IPS DF 4.7 (cell line): ENCODE results near the gene BACH1.

ENCODE experiments used
- DNase-seq: peaks from one replicate; pipeline ENCODE4 v3.0.0-alpha.2; 2013; ENCODE audit warnings: low spot score; ENCODE audit errors: extremely low read depth

BACH1 gene

DNA sequence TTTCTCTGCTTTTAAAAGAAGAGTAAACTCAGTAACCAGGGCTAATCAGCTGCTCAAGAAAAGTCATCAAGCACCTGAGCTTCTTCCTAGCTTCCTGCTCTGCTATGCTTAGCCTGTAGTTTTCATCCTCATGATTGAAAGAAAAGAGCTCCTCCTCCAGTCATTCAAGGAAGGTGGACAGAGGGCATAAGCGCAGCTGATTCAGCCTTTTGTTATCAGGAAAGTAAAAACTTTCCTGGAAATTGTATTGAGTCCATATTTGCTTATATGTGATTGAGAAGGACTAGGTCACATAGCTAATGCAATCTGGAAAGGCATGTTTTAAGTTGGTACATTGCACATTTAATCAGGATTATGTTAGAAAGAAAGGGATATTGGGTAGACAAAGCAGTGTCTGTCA lies 8.5 kb upstream of the BACH1 start:
- no peak for DNase-seq

DNA sequence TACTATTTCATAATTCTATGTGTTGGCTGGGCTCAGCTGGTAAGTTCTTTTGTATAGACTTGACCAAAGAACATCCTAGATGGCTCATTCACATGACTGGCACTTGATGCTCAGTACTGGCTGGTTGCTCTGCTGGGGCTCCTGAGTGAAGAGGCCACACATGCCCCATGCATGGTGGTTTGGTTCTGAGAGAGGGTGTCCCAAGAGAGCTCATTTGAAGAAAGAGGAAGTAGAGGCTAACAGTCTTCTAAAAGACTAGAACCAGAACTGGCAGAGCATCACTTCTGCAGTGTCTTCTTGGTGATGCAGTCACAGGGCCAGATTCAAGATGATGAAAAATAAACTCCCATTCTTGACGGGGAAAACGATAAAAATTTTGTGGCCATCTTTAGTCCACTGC lies 5.2 kb upstream of the BACH1 start:
- DNase-seq, result no peak

DNA sequence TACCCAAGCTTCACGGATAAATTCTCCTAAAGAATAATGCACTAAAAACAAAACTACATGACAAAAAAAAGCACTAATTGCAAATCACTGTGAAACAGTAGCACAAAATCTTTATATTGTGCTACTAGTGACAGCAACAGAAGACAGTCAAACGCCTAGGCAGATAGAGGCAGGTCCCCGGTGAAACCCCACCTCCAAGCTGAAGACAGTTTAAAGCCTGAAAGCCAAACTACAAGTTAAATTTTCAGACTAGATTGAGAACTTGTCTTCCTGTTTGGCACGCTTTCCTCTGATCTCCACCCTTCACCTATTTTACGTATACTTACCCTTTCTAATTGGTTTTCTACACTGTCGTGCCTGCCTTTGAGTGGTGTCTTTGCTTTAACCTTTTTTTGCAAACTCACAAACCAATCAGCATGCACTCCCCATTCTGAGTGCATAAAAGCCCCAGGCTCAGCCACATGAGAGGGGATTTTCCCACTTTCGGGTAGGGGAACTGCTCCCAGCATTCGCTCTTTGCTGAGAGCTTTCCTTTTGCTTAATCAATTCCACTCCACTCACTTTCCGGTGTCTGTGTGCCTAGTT lies 3.6 kb upstream of the BACH1 start:
- no peak for DNase-seq

DNA sequence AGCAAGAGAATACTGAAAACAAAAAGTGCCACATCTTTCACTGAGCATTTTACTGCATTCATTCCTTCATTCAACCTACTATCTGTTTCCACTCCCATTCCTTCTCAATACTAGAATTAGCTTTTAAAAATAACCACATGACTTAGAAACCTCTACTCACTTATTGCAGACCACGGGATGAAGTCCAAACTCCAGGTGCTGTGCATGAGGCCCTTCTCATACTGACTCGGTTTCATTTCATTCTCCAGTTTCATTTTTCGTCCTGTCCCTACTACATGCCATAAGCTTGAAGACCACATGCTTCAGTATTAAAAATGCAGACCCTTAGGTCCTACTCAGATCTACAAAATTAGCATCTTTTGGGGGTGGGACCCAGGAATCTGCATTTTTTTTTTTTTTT lies 2.3 kb upstream of the BACH1 start:
- DNase-seq, result no peak

DNA sequence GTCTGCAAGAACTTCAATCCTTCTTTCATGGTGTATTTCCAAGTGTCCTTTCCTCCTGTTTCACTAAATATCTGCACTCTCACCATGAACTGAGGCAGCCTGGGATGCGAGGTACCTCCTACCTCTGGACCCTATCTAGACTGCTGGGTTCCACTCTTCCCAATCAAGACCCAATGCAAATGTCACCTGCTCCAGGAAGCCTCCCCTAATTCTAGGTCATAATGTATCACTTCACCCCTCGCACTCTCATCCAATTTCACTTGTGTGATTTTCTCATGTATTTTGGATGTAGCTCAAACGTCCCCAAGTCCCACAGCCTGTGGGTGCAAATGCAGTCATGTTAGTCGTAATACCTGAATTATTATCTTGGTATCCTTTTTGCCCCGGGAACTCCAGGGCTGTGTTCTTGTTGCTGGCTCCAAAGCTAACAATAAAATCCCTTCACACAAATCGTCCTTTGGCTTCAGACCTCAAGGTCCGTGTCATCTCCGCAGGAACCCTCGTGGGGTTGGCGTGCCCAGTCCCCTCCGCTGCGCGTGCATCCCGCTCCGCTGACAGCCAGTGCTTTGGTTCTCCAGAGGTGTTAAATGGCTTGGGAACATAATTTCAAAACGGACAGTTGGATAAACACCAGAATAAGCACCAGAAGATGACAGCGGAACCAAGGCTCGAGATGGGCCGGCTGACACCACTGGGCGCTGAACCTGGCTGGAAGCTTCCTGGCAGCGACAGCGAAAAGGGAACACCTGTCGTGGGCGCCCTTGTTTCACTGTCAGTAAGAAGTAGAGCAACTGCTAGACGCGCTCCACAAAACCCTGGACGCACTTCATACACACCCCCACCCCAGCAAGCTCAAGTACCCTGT lies 1.0 kb upstream of the BACH1 start:
- no peak for DNase-seq

DNA sequence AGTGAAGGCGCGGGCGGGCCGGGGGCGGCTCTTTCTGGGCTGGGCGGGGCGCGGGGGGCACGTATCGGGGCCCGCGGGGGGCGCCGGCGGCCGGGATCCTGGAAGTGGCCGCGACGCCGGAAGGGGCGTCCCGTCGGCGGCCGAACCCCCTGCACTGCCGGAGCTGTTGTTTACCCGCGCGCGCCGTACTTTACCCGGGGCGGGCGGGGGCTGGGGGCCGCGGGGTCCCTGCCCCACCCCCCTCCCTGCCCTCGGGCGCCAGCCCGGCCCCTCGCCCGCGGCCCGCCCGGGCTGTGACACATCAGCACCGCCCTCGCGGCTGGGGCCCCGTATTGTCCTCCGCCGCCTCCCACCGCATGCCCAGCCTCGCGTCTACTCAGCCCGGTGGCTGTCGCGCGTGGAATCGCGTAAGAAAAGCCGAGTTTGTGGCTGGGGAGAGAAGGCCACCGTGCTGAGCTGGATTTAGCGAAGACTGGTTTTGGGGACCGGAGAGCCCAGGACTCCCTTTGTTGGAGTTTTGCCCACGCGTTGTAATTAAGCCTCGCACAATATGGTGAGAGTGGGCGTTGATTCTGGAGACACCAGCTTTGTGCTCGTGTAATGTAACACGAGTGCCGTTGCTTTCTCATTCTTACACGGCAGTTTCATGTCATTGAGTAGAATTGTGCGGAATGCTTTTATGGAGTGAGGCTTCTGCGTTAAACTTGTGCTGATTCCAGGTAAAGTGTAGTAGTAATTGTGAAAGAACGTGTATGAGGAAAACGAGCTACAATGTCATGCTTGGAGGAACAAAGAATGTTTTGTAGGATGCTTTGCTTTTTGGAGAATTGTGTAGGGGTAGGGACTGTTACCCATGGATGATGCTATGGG lies 559 bp downstream of the BACH1 start:
- DNase-seq, result no peak

DNA sequence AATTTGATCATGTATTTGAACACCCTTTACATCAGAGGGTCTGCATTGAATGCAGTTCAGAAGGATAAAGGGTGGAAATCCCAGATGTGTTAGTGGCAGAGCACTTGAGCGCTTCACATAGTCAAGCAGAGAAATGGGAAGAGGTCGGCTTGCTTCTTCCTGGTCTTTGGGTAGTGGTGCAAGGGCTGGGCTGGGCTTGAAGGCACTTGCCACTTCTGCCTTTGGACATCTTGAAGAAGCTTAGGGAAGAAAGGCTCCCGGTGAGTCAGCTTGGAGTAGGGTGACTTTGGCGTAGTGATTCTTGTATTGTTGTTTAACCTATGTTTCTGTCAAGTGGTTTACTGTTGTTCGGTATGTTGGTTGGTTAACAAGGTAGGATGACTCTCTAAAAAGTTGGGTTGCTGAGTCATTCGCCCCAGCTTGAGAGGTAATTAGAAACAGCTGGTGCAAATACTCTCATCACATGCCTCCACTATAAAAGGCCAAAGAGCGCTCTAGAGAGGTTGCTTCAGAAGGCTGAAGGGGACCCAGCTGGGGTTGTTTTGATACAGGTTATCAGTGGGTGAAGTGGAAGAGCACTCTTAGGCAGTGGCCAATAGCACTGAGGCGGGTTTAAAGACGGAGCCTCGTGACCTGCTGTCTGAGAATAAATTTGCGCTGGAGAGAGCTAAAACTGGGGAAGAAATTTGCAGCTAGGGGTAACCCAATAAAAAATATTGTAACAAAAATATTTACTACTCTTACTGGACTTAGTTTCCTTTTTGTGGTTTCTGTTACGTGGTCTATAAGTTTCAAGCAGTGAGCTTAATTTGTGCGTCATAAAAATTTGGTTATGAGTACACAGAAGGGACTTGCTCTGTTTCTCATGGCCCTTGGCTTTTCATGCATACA lies 1.4 kb downstream of the BACH1 start:
- DNase-seq, result no peak

DNA sequence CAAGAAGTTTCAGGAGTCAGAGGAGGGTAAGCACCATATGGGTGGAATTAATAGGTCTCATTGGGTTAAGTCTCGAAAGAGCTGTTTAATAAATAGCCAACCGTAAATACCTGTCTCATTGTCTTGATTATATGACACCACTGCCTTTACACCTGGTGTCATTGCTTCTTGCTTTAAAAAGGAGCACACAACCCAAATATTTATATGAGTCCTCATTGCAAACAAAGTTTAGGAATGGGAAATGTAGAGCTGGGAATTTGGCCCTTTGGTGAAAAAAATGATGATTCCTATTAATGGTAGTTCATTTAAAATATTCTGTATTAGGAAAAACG lies 2.1 kb downstream of the BACH1 start:
- DNase-seq, result no peak

DNA sequence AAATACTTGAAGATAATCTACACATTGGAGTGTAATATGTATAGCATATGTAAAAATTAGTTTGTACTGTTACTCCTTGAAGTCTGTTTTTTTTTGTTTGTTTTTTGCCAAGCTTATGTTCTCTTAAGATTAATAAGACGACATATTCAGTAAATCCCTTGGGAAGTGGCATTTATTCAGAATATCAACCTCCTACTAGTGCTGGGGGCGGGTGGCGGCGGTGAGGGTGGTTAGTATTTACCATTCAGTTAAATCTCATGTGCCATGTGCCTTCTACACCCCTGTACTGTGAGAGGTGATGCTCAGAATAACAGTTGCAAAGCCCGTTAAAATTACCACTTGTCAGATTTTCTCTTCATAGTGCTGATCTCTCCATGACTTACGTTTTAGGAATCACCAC lies 3.0 kb downstream of the BACH1 start:
- DNase-seq, result no peak

DNA sequence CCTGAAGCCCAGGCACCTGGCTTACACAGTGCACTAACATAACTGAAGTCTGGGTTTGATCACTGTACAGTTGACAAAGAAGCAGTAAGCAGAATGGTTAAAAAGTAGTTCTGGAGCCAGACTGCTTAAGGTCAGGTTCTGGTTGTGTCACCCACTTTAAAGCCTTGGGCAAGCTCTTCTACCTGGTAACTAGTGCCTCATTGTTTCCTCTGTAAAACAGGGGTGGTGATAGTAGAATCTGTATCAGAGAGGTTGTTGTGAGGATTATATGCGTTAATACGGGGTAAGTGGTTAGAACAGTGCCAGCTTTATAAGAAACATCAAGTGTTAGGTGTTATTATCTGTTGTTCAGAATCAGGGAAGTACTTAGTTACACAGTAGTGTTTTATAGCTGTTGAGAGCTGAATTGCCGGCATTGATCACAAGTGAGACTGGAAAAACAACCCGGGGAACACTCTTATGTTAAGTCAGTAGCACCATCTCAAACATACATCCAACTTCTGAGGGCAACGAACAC lies 3.7 kb downstream of the BACH1 start:
- DNase-seq, result no peak

DNA sequence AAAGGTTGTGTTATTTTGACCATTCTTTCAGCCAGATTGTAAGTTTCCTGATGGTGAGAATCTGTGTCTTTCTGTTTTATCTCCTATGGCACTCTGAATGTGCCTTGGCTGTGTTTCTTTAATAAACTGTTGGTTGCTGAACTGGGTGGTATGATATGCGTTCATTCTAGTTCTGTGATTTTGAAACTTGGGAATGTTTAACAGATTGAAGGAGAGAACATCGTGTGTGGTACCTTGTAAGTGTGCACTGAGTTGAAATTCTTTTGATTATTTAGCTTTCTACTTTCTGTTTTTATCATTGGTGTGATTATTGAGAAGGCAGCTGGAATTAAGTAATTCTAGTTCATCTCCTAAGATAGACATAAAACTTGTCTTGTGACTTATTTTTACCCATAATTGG lies 4.6 kb downstream of the BACH1 start:
- no peak for DNase-seq

DNA sequence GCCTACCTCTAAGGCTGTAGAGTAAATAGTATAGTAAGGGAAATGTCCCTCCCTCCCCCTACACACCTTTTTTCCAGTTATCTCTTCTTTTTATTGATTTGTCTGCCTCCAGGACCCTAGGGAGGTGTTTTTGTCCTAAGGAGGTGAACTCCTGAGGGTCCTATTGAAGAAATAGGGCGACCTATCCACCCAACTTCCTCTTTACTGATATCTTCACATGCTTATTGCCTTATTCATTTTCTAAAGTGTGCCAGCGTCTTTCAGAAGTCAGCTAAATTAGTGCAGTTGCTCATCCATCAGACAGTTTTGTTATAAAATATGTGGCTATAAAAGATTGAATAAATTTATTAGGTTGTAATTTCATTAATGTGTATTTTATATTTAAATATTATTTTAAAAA lies 5.9 kb downstream of the BACH1 start:
- no peak for DNase-seq

DNA sequence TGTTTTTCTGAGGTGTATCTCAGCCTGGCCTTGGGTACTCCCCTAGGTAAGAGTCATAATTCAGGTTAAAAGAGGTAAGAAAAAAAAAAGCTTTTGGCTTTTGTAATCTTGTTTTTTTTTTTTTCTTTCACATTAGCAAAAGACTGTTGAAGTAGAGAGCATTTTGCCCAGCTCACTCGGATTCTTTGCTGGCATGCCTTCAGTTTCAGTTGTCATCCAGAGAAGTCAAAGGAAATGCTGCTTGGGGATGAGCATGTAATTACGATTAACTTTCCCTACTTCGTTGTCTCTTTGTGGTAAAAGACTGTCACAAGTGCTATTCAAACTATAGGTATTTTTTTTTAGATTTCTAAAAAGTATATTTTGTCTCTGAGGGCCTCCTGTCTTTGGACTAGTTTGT lies 6.3 kb downstream of the BACH1 start:
- DNase-seq, result no peak

DNA sequence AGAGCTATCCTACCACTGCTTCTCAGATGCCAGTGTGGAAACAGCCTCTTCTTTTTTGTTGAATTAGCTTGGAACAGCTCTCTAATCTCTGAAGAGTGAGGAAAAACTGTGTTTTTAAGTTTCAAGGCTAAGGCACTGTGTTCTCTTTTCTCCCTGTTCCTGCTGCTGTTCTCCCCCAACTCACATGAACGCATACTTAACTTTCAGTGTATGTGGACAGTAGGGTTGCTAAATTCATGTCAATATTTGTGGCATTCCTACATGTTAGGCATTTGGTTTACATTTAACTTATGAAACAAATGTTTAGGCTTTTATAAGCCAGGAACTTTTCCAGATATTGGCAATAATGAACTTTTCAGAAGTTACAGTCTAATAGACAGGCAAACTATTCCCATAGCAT lies 6.8 kb downstream of the BACH1 start:
- DNase-seq, result no peak

DNA sequence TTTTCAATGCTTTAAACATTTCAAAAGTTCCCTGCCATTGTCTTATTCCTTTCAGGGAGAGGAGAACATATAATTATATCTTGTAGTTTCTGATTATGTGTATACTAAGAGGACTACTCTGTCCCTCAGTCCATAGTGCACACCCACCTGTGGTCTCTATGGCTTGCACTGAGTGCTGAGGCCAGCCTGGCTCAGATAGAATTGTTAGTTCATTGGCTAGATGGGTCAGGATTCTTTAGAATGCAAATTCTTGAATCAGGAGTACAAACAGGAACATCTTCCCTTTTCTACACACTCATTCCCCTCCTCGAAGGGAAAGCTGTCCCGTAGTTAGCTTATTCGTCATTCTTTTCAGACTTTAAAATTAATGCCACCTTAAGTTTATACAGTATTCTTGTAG lies 8.2 kb downstream of the BACH1 start:
- no peak for DNase-seq

DNA sequence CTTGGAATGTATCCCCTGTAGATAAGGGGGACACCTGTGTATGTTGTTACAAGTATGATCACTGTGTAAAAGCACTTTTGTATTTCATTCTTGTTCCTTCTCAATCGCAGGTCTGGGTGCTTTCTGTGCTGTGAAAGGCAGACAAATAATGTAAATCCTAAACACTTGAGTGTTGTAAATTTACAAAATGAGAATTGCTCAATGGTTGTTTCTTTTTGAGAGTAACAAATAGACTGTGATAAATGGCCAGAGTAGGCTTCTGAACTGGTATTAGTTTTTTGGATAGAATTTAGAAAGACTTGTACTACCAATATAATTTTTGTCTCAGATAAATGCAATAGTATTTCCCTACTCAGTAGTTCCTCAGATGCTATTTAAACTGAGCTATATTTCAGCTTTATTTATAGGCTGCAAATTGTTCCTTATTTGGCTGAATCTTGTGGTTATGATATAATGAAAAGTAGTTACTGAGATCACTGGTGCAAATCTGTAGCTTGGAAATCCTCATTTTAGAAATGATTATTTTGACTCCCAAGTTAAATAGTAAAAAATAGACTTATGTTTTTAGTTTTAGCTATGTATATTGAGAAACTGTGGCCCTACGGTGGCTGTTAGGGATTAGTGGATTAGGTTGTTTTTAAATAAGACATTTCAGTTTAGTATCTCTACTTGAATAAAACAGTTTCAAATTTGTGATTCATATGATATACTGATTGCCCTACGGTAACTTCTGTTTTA lies 9.2 kb downstream of the BACH1 start:
- no peak for DNase-seq

DNA sequence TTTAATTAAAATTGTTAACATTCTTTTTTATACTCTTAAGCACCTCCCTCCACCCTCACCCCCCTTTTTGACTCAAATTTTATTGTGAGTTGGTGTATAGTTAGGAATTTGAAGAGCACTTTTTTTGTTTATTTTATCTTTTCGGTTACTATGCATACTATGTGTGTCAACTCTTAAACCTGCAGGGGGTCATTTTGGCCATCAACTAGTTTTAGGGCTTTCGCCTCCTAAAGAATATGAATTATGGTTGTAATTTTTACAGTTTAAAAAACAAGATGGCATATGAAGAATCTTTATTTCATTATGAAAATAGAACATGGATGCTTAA lies 9.7 kb downstream of the BACH1 start:
- DNase-seq, result no peak

DNA sequence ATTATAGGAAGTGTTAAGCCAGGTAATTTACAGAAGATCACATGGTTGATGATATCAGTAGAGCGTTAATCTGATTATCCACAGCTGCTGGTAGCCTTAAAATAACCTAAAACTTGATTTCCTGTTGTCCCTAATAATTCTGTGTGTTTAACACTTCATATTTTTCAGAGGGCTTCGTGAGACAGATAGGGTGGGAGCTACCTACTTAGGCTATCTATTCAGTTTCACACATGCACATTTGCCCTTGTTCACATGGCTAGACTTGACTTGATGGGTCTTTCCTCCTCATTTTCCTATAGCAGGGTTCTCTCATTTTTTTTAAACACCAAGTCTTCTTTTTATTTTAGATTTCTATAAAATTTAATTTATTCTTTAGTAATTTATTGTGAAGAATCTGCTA lies 11.0 kb downstream of the BACH1 start:
- DNase-seq, result no peak

DNA sequence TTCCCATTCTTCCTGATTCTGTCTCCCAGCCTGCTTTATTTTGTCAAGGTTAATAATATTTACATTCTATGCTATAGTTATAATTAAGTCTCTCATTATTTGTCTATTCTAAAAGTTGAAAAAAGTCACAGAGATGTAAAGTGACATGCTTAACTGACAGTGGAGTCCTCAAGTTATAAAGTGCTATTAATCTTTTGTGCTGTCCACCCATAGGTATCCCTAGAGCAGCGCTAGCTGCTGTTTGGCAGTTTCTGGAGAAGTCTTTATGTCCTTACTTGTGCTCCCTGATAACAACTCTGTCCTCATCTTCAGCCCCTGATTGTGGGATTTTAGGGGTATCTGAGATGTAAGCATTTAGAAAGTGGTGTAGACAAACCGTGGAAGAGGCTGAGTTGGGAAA lies 13.1 kb downstream of the BACH1 start:
- DNase-seq, result no peak

DNA sequence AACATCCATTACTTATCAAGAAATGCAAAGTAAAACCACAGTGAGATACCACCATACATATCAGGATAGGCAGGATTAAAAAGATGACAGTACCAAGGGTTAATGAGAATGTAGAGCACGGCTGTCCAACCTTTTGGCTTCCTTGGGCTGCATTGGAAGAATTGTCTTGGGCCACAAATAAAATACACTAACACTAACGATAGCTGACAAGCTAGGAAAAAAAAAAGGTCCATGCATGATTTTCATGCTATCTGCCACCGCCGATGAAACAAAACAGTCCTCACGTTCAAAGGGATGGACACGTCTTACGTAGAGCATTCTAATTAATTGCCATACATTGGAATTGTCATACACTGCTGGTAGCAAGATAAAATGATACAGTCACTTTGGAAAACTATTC lies 14.3 kb downstream of the BACH1 start:
- DNase-seq, result no peak
